K562 (cell line): Measurements from ENCODE around the gene SUV39H2. TPM values are rescaled to one million over a fixed set of nuclear protein-coding genes. Genes with fewer than 3 reads are reported as not detected.

Source experiments
- GATA2 ChIP-seq: sonication (generic); formaldehyde crosslinking; IDR thresholded peaks from 2 replicates; pipeline ENCODE4 v1.4.0; 2020; ENCODE audit warnings: mild to moderate bottlenecking, missing genetic modification reagents
- HMG20A ChIP-seq: fragments of 450-650 bp; formaldehyde crosslinking; conservative IDR thresholded peaks from 2 replicates; pipeline ENCODE4 v1.4.0; 2020; ENCODE audit warnings: mild to moderate bottlenecking, mixed read lengths
- TAF9B ChIP-seq: fragments of 450-650 bp; IDR thresholded peaks from 2 replicates; pipeline ENCODE4 v1.6.1; 2018; ENCODE audit warnings: mild to moderate bottlenecking; ENCODE audit not compliant: partially characterized antibody
- ZNF444 ChIP-seq: fragments of 250-450 bp; sonication (Bioruptor Pico); IDR thresholded peaks from 2 replicates; pipeline ENCODE4 v1.4.0; 2020; ENCODE audit warnings: mild to moderate bottlenecking, moderate library complexity
- polyA plus RNA-seq, 8 experiments: library from polyadenylated mRNA; depleted of rRNA in 4 of 8; stranded (reverse) in 5 of 8; unstranded in 3 of 8; fragments of >200 nt; fragmentation: Nextera tagmentation in 2 of 8; fragmentation: Illumina TruSeq in 1 of 8; extraction: Ambion mirVana in 2 of 8; extraction: Trizol in 1 of 8; gene quantifications; 2 replicates each; pipeline versions ENCODE4 v1.2.1 to v1.2.3, GENCODE V29; 2011 to 2014; ENCODE audit warnings: inconsistent platforms in 1 of 8, missing spikeins in 1 of 8
- total RNA-seq, 7 experiments: library from RNA; depleted of rRNA in 6 of 7; stranded (reverse); fragments of >200 nt in 6 of 7; fragmentation: Illumina TruSeq in 2 of 7; extraction: Trizol in 2 of 7; gene quantifications; 2 replicates each; pipeline versions ENCODE4 v1.2.1 to v1.2.3, GENCODE V29; 2011 to 2021; ENCODE audit warnings: low replicate concordance in 1 of 7
- TF ChIP-seq, protein P1 (sequence below): fragments of 250-450 bp; sonication (Bioruptor Pico); IDR thresholded peaks from 2 replicates; pipeline ENCODE4 v1.4.0; 2020; ENCODE audit warnings: borderline replicate concordance
- TF ChIP-seq, protein P2 (sequence below): fragments of 250-450 bp; sonication (Bioruptor Pico); IDR thresholded peaks from 2 replicates; pipeline ENCODE4 v1.4.0; 2020; ENCODE audit warnings: mild to moderate bottlenecking, moderate library complexity
- TF ChIP-seq, protein P3 (sequence below): fragments of 250-450 bp; sonication (Bioruptor Pico); IDR thresholded peaks from 2 replicates; pipeline ENCODE4 v1.8.0; 2021; ENCODE audit warnings: moderate library complexity, mild to moderate bottlenecking, inconsistent platforms
- TF ChIP-seq, protein P4 (sequence below): sonication (generic); formaldehyde crosslinking; IDR thresholded peaks from 2 replicates; pipeline ENCODE4 v1.9.0; 2022; ENCODE audit warnings: mild to moderate bottlenecking, missing genetic modification reagents
- TF ChIP-seq, protein P5 (sequence below): IDR thresholded peaks from 2 replicates; pipeline ENCODE4 v1.6.1; 2011; ENCODE audit warnings: borderline replicate concordance, low read depth, mild to moderate bottlenecking, moderate library complexity, low read length; ENCODE audit not compliant: insufficient read depth, poor library complexity, severe bottlenecking

Gene SUV39H2
- total and polyA plus RNA-seq, 9 of the 15 experiments (the other 6 are each of a cell fraction or from before 2014, with no cell fraction given), result 24.1 to 54.3 (median 41.3) TPM

DNA sequence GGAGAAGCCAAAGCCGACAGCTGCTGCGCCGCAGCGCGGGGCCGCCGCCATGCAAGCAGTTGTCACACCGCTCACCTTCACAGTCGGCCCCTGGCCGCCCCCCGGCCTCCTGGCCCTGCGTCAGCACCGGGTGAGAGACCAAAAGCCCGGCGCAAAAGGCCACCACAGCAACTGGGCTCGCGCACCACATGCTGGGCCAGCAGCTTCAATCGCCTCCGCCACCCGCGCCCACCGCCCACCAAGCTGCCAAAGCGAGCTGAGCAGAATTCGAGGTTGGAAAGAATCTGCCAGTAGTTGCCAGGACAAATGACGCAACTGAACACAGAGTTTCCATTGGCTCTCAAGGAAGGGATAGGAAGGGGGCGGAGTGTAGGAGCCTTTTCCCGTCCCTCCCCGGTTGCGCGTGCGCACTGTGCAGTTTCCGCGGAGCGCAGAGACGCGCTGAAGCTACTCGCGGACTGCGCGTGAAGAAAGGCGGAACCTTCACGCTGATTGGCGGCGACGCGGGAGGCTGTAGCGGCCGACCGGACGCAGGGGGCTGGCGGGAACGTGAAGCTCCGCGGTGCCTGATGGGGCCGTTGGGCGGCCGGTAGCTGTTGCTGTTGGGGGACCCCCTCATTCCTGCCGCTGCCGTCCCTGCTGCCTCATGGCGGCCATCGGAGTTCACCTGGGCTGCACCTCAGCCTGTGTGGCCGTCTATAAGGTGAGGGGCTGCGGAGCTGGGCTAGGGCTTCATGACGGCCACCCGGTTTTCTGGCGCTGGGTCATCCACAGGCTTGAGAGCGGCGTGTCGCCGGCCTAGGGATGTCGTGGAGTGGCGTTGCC is 40.7 kb upstream of the SUV39H2 start, which contains the start of the genes CDNF, HSPA14 and MSANTD7 (continued):
- TF ChIP-seq, protein P1, sequence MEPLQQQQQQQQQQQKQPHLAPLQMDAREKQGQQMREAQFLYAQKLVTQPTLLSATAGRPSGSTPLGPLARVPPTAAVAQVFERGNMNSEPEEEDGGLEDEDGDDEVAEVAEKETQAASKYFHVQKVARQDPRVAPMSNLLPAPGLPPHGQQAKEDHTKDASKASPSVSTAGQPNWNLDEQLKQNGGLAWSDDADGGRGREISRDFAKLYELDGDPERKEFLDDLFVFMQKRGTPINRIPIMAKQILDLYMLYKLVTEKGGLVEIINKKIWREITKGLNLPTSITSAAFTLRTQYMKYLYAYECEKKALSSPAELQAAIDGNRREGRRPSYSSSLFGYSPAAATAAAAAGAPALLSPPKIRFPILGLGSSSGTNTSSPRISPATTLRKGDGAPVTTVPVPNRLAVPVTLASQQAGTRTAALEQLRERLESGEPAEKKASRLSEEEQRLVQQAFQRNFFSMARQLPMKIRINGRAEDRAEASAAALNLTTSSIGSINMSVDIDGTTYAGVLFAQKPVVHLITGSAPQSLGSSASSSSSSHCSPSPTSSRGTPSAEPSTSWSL (CRISPR knock-in tag), result no peak
- no peak for TF ChIP-seq HMG20A (CRISPR knock-in tag)
- peak; percentile 47 for TF ChIP-seq TAF9B
- no peak for TF ChIP-seq GATA2 (CRISPR knock-in tag)
- TF ChIP-seq, protein P2, sequence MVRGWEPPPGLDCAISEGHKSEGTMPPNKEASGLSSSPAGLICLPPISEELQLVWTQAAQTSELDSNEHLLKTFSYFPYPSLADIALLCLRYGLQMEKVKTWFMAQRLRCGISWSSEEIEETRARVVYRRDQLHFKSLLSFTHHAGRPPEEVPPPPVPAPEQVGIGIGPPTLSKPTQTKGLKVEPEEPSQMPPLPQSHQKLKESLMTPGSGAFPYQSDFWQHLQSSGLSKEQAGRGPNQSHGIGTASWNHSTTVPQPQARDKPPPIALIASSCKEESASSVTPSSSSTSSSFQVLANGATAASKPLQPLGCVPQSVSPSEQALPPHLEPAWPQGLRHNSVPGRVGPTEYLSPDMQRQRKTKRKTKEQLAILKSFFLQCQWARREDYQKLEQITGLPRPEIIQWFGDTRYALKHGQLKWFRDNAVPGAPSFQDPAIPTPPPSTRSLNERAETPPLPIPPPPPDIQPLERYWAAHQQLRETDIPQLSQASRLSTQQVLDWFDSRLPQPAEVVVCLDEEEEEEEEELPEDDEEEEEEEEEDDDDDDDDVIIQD (CRISPR knock-in tag), result no peak
- TF ChIP-seq, protein P3, sequence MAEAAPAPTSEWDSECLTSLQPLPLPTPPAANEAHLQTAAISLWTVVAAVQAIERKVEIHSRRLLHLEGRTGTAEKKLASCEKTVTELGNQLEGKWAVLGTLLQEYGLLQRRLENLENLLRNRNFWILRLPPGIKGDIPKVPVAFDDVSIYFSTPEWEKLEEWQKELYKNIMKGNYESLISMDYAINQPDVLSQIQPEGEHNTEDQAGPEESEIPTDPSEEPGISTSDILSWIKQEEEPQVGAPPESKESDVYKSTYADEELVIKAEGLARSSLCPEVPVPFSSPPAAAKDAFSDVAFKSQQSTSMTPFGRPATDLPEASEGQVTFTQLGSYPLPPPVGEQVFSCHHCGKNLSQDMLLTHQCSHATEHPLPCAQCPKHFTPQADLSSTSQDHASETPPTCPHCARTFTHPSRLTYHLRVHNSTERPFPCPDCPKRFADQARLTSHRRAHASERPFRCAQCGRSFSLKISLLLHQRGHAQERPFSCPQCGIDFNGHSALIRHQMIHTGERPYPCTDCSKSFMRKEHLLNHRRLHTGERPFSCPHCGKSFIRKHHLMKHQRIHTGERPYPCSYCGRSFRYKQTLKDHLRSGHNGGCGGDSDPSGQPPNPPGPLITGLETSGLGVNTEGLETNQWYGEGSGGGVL, result no peak
- TF ChIP-seq, protein P4, sequence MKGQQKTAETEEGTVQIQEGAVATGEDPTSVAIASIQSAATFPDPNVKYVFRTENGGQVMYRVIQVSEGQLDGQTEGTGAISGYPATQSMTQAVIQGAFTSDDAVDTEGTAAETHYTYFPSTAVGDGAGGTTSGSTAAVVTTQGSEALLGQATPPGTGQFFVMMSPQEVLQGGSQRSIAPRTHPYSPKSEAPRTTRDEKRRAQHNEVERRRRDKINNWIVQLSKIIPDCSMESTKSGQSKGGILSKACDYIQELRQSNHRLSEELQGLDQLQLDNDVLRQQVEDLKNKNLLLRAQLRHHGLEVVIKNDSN (CRISPR knock-in tag), result peak; percentile 43; the same call in 1 of the 2 replicates
- no peak for TF ChIP-seq ZNF444 (CRISPR knock-in tag)
- TF ChIP-seq, protein P5, sequence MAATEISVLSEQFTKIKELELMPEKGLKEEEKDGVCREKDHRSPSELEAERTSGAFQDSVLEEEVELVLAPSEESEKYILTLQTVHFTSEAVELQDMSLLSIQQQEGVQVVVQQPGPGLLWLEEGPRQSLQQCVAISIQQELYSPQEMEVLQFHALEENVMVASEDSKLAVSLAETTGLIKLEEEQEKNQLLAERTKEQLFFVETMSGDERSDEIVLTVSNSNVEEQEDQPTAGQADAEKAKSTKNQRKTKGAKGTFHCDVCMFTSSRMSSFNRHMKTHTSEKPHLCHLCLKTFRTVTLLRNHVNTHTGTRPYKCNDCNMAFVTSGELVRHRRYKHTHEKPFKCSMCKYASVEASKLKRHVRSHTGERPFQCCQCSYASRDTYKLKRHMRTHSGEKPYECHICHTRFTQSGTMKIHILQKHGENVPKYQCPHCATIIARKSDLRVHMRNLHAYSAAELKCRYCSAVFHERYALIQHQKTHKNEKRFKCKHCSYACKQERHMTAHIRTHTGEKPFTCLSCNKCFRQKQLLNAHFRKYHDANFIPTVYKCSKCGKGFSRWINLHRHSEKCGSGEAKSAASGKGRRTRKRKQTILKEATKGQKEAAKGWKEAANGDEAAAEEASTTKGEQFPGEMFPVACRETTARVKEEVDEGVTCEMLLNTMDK, result no peak
